GF-D8 (cell line): ENCODE measurements around the gene NPIPB2.
"Not testable (repeated sequence)": the region's sequence is repeated elsewhere in the genome, so short reads cannot be mapped to it uniquely, and the experiment has no call there.

ENCODE experiments used
- DNase-seq: peaks from one replicate; lab custom pipeline; 2025; lab: John Stamatoyannopoulos, UW

The NPIPB2 gene

DNA sequence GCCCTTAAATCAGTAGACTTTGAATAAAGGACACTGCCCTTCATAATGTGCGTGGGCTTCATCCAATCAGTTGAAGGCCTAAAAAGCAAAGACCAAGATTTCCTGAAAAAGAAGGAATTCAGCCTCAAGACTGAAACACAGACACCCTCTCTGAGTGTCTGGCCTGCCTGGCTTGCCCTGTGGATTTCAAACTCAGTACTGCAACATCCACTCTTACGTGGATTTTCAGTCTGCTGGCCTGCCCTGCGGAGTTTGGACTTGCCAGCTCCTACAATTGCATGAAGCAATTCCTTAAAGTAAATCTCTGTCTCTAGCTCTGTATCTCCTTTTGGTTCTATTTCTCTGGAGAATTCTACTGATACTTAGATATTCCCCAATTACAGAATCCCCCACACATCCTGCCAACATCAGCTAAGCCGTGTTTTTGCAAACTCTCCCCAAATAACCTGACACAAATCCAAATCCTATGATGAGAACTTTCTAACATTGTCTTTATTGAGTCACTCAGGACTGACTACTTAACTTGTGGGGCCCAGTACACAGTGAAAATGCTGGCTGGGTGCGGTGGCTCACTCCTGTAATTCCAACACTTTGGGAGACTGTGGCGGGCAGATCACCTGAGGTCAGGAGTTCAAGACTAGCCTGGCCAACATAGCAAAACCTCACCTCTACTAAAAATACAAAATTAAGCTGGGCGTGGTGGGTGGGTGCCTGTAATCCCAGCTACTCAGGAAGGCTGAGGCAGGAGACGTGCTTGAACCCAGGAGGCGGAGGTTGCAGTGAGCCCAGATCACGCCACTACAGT, 15.9 kb upstream of the NPIPB2 start:
- DNase-seq = no peak

DNA sequence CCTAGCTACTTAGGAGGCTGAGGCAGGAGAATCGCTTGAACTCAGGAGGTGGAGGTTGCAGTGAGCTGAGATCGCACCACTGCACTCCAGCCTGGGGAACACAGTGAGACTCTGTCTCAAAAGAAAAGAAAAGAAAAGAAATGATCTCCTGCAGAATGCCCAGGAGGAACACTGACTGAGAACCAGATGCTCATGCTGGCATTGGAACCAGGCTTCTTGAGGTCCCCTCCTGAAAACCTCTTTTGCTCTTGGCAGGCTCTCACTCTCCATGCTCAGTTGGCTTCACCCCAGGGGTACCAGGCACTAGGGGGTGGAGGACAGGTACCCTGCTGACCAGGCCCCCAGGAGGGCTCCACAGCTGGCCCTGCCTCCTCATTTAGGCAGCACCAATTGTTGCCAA, 14.7 kb upstream of the NPIPB2 start:
- DNase-seq = no peak

DNA sequence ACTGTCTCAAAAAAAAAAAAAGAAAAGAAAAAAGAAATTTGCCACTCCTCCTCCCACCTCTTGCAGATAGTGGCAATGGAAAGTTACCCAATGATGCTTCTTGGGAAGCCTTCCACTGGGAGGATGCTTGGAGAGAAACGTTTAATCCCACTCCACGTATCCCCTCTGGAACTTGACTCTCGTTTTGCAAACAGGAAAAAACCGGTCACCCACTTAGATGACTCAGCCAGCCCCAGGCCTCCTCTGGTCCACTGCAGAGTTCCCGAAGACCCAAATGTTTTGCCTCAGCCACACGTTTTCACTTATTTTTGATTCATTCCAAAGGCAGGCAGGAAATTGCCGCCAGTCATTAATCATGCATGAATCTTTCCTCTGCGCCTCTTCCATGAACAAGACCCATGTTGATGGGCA, 13.9 kb upstream of the NPIPB2 start:
- no peak for DNase-seq

DNA sequence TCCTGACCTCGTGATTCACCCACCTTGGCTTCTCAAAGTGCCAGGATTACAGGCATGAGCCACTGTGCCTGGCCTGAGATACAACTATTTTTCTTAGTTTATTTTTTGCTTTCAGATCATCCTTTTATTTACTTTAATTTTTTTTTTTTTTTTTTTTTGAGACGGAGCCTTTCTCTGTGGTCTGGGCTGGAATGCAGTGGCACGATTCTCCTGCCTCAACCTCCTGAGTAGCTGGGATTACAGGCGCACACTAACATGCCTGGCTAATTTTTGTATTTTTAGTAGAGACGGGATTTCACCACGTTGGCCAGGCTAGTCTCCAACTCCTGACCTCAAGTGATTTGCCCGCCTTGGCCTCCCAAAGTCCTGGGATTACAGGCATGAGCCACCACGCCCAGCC, 11.7 kb upstream of the NPIPB2 start:
- DNase-seq = not testable (repeated sequence)

DNA sequence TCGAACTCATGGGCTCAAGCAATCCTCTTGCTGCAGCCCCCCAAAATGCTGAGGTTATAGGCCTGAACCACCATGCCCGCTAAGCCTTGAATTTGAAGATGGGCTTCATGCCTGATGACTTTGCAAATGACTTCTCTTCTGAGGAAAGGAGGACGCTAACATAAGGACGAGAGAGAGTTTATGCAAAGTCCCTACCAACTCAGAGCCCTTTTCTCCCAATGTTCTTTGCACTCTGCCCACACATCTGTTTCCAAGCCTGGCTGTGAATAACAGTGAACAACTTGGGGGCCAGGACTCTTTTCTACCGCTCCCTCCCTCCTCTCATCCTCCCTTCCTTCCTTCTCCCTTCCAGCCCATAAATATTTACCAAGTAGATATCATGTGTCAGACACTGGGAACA, 8.5 kb upstream of the NPIPB2 start:
- DNase-seq = no peak

DNA sequence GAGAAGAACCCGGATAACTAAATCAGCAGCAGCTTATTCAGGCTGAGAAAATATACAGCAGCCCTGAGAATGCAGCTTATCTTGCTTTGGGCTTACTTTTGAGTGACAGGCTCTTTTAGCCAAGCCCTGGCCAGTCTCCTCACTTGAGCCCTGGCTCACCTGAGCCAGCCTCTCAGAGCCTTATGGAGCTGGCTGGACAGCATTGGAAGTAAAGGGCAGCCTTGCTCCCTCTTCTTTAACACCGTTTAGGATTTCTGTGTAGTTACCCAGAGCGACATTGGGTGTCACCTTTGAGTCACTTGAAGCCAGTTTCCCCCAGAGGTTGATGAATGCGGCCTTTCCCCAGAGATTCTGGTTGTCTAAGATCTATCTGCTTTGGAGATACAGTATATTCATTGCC, 7.7 kb upstream of the NPIPB2 start:
- DNase-seq = no peak

DNA sequence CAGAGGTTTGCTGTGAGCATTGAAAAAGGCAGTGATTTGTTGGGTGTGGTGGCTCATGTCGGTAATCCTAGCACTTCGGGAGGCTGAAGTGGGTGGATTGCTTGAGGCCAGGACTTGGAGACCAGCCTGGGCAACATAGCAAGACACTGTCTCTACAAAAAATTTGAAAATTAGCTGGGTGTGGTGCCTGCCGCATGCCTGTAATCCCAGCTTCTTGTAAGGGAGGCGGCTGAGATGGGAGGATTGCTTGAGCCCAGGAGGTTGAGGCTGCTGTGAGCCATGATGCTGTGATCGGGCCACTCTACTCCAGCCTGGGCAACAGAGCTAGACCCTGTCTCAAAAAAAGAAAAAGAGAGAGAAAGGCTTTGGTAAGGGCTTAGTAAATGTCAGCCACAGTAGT, 7.0 kb upstream of the NPIPB2 start:
- no peak for DNase-seq

DNA sequence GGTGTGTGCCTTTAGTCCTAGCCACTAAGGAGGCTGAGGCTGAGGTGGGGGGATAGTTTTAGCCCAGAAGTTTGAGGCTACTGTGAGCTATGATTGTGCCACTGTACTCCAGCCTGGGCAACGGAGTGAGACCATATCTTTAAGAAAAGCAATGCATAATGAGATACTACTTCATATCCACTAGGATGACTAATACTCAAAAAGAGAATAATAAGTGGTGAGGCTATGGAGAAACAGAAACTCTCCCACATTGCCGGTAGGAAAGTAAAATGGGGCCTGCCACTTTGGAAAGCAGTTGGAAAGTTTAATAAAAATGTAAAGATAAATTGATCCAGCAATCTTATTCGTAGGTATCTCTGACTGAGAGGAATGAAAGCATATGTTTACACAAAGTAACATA, 4.6 kb upstream of the NPIPB2 start:
- no peak for DNase-seq

DNA sequence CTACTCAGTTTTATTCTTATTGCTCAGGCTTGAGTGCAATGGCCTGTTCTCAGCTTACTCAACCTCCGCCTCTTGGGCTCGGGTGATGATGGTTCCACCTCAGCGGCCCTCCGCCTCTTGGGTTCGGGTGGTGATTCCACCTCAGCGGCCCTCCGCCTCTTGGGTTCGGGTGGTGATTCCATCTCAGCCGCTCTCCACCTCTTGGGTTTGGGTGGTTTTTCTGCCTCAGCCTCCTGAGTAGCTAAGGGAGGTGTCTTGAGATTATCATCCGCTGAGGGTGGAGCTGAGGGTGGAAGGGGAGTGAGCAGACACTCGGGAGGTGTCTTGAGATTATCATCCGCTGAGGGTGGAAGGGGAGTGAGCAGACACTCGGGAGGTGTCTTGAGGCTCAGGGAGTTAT, 14.5 kb downstream of the NPIPB2 start:
- DNase-seq = not testable (repeated sequence)

DNA sequence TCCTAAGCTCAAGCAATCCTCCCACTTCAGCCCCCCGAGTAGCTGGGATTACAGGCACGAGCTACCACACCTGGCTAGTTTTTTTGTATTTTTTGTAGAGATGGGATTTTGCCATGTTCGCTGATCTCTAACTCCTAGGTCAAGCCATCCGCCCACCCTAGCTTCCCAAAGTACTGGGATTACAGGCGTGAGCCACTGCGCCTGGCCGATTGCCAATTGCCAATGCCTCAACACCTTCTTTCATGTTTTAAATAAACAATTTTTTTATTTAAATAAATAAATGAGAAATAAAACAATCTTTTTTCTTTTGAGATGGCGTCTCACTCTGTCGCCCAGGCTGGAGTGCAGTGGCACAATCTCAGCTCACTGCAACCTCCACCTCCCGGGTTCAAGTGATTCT, 17.8 kb downstream of the NPIPB2 start:
- DNase-seq = not testable (repeated sequence)

DNA sequence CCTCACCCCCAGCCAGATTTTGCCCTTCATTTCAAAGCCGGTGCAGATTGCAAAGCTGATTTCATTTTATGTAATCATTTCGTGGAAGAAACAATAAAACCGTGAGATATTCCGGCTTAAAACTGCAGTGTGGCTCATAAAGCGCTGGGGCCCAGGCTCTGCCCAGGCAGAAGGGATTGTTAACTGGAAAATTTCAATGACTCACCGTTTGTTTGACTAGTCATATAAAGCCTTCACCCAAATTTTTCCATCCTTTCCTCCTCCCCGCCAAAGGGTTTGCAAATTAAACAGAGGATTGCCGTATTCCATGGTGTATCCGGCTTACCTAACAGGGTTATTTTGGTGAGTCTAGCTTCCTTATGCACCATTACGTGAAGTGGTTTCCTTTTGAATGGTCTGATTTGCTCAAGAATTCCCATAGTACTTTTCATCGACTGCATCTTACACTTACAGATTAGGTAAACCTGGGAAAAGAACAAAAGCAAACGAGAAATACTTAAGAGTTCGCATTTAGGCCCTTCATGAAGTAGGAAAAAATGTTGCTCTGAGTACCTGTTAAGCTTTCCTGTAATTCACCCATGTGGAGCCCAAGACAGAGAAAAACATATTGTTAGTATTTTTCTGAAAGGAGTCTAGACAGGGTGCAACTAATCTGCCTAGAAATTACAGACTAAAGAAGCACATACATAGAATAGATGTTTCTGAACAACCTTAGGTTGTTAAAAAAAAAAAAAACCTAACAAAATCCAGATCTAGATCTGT, 25.1 kb downstream of the NPIPB2 start:
- no peak for DNase-seq

DNA sequence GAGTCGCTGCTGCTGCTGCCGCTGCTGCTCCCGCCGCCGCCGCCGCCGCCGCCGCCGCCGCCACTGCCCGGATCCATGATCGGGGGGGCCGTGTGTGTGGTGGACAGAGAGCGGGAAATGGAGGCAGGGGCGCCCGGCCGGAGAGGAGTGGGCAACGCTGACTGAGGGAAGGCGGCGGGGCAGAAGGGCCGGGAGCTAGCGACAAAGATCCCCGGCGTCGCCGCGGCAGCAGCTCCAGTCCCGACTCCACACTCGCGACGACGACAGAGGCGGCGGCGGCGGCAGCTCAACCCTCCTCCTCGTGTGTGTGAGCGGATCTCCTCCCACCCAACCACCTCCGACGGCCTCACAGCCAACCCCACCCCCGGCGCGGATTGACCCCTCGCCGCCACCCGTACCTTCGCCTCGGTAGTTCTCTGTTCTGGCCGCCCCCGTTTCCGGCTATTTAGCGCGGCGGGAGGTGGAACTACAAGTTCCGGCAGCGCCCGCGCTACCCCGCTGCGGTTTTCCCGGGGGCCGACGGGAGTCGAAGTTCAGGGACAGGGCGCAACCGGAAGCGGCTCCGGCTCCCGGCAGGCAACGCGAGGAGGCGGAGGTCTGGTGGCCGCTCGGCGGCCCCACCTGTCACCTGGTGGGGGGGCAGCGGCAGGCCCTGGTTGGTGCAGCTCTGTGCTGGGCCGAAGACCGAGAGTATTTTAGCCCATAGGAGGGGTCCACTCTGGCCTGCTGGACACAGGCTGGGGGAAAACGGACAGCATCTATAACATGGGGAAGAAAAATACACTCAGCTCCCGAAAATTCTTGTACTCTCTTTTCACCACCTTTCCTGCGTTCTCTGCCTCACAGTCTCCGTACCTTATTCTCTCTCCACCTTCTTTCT, 26.0 kb downstream of the NPIPB2 start, which contains the start of gene GSPT1:
Gene GSPT1 (minus strand): TSS at position 313 of the 880 bp plus-strand sequence. CDS start 236 bp downstream, at position 77.
- DNase-seq = peak; percentile 90

DNA sequence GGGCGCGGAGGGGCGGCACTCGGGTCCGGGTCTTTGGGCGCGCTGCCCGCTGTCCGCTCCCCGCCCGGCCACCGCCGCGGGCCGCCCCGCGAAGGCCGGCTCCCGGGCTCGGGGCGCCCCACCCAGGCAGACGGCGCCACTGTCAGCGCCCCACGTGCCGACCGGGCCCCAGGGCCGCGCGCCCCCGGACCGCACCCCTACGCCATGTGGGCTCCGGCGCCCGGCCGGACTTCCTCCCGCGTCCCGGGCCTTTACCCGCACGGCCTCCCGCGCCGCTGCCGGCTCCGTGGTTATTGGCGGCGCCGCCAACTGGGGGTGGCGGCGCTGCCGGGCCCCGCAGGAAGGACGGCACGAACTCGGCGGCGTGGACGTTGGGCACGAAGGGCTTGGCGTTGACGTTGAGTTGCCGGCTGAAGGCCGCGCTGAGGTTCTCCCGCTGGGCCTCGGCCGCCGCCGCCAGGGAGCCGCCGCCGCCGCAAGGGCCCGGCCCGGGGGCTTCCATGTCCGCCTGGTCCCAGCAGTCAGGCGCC, 26.7 kb downstream of the NPIPB2 start:
- no peak for DNase-seq

DNA sequence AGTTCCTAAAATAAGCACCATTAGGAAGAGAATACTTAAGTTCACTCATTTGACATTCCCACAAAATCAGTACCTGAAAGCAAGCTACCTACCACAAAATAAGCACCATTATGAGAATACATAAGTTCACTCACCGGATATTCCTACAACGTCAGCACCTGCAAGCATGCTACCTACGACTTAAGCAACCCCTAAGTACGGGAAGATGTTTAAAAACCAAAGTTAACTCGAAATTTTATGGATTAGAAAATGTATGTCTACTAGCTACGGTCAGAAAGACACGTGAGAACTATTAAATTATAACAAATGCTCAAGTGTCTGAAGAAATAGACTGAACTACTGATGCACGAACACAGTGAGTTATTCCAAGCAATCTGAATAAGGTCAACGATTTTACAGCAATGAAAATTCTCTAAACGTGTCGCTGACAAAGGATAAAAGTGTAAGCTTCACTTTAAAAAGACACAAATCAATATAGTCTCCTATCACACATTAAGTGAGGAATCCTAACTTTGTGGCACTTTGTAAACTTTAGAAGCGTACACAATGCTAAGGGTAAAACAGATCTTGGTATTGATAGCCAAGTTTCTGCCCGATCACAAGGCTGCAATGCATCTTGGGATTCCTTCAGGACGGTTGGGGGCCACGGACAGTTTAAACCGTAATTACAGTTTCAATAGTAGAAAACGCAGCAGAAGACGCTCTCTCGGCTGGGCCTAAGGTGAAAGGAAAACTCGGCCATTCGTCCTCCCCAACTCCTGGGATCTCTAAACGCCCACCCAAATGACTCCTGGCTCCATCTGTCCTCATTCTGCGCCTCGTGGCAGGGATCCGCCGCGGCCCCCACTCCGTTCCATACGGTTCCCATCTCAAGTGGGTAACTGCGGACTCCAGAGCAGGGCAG, 27.4 kb downstream of the NPIPB2 start:
- DNase-seq = peak; percentile 14

DNA sequence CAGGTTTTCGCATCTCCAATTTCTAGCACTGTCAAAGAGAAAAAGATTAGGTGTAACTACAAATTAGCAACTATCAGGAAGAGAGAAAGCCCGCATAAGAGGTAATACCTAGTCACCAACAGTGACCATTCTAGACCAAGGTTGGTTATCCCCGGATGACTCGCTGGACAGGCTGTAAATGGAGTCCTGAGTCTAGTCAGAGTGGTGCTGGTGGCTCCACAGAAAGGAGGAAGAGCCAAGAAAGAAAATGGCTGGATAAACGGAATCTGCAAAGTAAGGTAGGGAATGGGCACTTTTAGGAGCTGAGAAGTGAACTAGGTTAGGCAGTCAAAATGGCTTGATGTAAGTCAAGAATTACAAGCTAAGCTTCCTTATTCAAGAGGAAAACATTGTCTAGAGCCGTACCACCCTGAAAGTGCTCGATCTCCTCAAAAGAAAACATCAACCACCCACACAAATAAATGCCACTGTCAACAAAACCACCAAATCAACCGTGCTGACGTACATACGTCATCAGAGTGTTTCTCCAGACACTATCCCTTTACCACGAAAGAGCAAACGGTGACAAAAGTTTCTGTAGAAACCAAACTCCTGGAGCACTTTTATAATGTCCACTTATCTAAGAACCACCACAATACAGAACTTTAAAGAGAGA, 28.3 kb downstream of the NPIPB2 start:
- DNase-seq = no peak

DNA sequence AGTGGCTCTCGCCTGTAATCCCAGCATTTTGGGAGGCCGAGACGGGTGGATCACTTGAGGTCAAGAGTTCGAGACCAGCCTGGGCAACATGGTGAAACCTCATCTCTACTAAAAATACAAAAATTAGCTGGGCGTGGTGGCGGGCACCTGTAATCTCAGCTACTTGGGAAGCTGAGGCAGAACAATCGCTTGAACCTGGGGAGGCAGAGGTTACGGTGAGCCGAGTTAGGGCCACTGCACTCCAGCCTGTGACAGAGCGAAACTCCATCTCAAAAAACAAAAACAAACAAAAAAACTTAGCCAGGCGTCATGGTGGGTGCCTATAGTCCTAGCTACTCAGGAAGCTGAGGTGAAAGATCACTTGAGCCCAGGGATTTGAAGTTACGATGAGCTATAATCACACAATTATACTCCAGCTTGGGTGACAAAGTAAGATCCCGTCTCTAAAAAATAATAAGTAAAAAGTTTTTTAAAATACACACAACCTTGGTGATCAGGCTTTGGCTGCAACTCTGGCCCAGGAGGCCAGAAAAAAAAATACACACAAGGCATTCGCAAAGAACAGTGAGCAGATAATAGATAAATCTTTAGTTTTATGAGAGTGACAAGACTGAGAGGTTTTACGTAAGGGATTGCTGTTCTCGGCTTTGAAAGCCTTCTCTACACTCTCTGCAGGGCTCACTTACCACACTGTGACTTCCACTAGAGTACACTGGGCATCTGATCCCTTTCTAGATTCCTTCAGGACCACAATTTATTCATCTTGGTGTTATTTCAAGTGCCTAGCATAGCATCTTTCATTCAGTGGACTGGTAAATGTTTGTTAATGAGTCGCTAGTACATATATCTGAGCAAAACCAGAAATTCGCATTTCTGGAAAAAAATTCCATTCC, 31.9 kb downstream of the NPIPB2 start:
- DNase-seq = no peak

DNA sequence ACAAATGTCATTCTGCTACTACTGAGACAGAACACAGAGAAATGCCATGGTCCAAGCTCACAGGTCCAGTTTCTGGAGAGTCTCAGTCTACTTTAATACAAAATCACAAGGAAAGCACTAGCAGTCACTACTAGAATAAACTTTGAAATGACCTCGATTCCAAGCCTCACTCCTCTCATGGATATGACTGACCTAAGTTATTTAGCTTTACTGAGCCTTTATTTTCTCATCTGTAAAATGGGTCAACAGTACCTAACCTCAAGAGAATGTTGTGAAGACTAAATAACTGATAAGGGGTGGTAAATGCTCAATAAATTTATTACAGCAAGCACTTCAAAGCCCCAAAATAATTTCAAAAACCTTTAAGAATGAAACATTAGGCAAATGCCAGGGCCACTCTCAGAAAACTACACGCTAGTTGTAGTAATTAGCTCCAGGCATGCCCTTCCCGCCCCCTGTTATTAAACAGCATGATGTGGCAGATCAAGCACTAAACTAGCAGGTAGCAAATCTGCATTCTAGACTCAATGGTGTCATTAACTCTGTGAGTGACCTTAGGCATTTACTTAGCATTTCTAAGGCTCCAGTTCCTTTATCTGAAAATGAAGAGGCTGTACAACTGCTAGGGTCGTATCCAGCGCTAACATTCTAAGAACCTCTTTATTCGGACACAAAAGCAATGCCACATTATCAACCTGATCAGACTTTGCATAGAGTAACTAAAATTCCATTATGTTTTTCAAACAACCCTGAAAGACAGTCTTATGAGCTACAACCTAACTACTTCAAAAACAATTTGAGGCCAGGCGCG, 34.5 kb downstream of the NPIPB2 start:
- DNase-seq = no peak

DNA sequence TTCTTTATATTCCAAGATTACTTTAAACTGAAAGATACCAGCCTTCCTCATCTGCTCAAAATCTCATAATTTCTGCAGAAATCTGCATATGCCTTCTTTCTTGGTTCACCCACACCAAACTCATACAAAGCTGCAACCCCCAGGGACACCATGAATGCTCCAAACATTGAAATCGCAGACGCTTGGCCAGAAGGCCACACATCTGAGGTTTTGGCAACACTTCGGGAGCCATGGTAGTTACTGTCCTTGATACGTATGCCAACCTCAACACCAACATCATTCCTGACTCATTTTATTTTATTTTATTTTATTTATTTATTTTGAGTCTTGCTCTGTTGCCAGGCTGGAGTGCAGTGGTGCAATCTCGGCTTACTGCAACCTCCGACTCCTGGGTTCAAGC, 37.9 kb downstream of the NPIPB2 start:
- no peak for DNase-seq

DNA sequence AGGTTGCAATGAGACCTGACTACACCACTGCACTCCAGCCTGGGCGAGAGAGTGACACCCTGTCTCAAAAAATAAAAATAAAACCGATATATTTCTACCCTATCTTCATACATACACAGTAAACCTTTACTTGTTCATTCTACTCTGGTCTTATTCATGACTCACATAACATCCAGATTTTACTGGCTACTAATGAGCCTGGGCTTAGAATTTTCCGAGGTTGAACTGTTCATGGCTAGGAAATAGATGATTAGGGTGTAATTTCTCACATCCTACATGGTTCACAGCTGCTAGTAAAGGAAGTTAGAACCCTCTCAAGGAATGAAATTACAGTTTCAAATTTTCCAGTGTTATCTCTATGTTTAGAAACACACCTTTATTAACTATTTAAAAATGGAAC, 40.8 kb downstream of the NPIPB2 start:
- no peak for DNase-seq
